Neural progenitor cell (in vitro differentiated cells): Measurements from ENCODE around the gene MANF.

Experiments
- CTCF ChIP-seq: fragments of 200-600 bp; sonication (generic); IDR thresholded peaks from 2 replicates; pipeline ENCODE4 v1.5.1; 2017; ENCODE audit warnings: antibody characterized with exemption, mild to moderate bottlenecking
- EZH2 ChIP-seq: fragments of 200-600 bp; sonication (generic); IDR thresholded peaks from 2 replicates; pipeline ENCODE4 v1.6.1; 2017; ENCODE audit warnings: antibody characterized with exemption, mild to moderate bottlenecking, moderate library complexity

DNA sequence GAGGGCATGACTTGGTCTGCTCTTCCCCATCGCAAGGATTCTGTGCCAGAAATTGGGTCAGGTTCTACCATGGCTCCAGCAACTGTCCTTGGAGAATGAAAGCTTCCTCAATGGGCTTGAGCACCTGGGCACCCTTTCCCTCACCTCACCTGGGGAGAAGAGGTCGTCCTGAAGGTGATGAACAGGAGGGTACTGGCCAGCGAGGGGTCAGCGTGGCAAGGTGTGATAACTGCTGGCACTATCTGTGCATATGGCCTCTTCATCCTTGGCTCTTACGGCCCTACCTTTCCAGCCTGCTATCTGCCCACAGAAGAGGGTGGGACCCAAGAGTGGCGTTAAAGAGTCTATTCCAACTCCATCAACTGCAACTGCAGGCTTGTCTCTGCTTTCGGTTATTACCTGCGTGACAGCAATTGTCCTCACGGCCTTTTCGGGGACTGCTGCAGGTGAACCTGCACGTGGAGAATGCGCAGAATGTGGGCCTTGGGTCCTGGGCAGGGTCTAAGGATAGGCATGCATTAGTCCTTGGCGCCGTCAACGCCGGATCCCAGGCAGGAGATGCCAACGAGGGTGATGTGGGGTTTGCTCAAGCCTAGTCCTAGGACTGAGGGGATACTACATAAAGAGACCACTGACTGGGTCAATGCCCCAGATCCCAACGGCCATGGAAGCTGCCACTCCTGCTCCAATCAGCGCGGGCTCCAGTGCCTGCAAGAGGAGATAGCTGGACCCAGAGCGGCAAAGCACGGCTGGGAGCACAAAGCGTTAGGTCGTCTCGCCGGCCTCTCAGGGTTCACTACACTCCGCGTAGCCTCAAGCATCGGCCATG lies 5.4 kb downstream of the MANF start:
- TF ChIP-seq EZH2 (no peak), CTCF (no peak)
